Measurements from ENCODE around the gene SHROOM2.
"Not testable (repeated sequence)": the region's sequence is repeated elsewhere in the genome, so short reads cannot be mapped to it uniquely, and the experiment has no call there.

- not testable (repeated sequence) for TF ChIP-seq TAF1, POLR2A, SPI1, POLR2AphosphoS5 (IDR thresholded peaks at IDR 0.05; ENCODE audit: low read depth, low read length)
Observed at GRCh38 chrX:9809876-9810275, 23.6 kb downstream of the SHROOM2 start.
